ENCODE data around the gene SECISBP2L.

DNA sequence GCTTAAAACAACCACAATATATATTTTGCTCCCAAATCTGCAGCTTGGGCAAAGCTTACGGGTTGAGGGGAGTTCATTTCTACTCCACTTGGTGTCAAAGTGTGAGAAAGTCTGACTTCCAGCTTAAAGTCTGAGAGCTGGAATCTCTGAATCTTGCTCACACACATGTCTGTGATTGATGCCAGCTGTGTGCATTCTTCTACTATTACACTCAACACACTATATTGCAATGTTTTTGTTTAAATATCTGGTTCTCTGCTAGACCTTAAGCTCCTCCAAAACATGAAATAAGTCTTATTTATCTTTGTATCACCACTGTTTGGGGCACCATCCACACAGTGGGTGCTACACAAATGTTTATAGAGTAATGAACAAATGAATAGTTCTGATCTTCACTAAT is 36.7 kb upstream of the SECISBP2L start:
- TF ChIP-seq, protein P1, sequence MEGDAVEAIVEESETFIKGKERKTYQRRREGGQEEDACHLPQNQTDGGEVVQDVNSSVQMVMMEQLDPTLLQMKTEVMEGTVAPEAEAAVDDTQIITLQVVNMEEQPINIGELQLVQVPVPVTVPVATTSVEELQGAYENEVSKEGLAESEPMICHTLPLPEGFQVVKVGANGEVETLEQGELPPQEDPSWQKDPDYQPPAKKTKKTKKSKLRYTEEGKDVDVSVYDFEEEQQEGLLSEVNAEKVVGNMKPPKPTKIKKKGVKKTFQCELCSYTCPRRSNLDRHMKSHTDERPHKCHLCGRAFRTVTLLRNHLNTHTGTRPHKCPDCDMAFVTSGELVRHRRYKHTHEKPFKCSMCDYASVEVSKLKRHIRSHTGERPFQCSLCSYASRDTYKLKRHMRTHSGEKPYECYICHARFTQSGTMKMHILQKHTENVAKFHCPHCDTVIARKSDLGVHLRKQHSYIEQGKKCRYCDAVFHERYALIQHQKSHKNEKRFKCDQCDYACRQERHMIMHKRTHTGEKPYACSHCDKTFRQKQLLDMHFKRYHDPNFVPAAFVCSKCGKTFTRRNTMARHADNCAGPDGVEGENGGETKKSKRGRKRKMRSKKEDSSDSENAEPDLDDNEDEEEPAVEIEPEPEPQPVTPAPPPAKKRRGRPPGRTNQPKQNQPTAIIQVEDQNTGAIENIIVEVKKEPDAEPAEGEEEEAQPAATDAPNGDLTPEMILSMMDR (IDR thresholded peaks at IDR 0.05) = no peak
- no peak for TF ChIP-seq ZFX (IDR thresholded peaks at IDR 0.05; ENCODE audit: borderline replicate concordance)

Data from 22Rv1 (cell line).